ENCODE measurements around the gene CBLB.

- no peak for TF ChIP-seq ADNP (tag; IDR thresholded peaks at IDR 0.05)
- TF ChIP-seq POU5F1 (IDR thresholded peaks at IDR 0.05; ENCODE audit: borderline replicate concordance, low read depth, low read length, partially characterized antibody), result no peak
- TF ChIP-seq CTCF (IDR thresholded peaks at IDR 0.05 in 2 of 3, conservative IDR thresholded peaks at IDR 0.05 in 1 of 3; ENCODE audit: insufficient read depth in 2 of 3, low read depth in 1 of 3, low read length in 3 of 3), result no peak
- no peak for TF ChIP-seq POLR2G (IDR thresholded peaks at IDR 0.05; ENCODE audit: low read depth, low read length)
- TF ChIP-seq ZNF212 (CRISPR knock-in tag; IDR thresholded peaks at IDR 0.05), result no peak
- TF ChIP-seq, protein P1, sequence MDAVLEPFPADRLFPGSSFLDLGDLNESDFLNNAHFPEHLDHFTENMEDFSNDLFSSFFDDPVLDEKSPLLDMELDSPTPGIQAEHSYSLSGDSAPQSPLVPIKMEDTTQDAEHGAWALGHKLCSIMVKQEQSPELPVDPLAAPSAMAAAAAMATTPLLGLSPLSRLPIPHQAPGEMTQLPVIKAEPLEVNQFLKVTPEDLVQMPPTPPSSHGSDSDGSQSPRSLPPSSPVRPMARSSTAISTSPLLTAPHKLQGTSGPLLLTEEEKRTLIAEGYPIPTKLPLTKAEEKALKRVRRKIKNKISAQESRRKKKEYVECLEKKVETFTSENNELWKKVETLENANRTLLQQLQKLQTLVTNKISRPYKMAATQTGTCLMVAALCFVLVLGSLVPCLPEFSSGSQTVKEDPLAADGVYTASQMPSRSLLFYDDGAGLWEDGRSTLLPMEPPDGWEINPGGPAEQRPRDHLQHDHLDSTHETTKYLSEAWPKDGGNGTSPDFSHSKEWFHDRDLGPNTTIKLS (IDR thresholded peaks at IDR 0.05; ENCODE audit: borderline replicate concordance, low read depth), result no peak
- TF ChIP-seq POLR2AphosphoS5 (IDR thresholded peaks at IDR 0.05; ENCODE audit: control insufficient read depth, insufficient read depth, low read depth, low read length), result no peak
- TF ChIP-seq TARDBP (IDR thresholded peaks at IDR 0.05), result no peak
These were observed 95.5 kb downstream of the CBLB start for GRCh38 chr3:105773291-105773690.

Data from K562 (cell line).